ENCODE measurements around the gene ADRM1.

Gene ADRM1

DNA sequence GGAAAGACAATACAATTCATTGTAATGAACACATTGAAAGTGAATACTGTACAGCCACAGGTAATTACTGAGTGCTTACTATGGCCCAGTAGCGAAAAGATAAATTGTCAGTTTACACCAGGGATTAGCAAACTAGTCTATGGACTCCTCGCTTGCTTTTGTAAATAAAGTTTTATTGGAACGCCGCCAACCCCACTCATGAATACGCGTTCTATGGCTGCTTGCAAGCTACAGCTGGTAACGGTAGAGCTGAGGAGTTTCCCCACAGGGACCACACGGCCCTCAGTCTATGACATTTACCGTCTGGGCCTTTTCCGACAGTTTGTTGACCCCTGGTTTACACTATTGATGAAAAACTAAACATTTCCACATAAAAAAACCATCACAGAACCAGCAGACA lies 40.1 kb downstream of the ADRM1 start:
- Histone ChIP-seq H2AFZ (ENCODE audit: low read length) (no peak overlapping the region), H4K20me1 (ENCODE audit: insufficient read depth, low read length) (no peaks in the 10 kb centered on the region), H3K4me1 (ENCODE audit: insufficient read depth, low read length, severe bottlenecking) (peaks cover 40% of the 10 kb centered on the region), H3K9me2 (ENCODE audit: low read depth, low read length) (no peaks in the 10 kb centered on the region), H3K9ac (ENCODE audit: low read length) (no peak overlapping the region), H3K4me3 (ENCODE audit: low read depth, low read length, poor library complexity, severe bottlenecking) (no peak overlapping the region), H3K4me2 (ENCODE audit: low read length) (no peak overlapping the region), H3K36me3 (ENCODE audit: insufficient read depth, low read length) (no peaks in the 10 kb centered on the region; the same call in 1 of the 2 replicates), H3K79me2 (ENCODE audit: insufficient read depth, low read length) (no peaks in the 10 kb centered on the region), H3F3A (ENCODE audit: insufficient read depth, low read length) (peaks cover 5% of the 10 kb centered on the region), H3K9me3 (ENCODE audit: low read length) (peaks cover 4% of the 10 kb centered on the region), H3K27ac (ENCODE audit: low read depth, low read length, poor library complexity, severe bottlenecking) (no peak overlapping the region), H3K27me3 (ENCODE audit: insufficient read depth, low read length) (no peaks in the 10 kb centered on the region; the same call in 1 of the 2 replicates)
- no peak for TF ChIP-seq EZH2 (IDR thresholded peaks at IDR 0.05; ENCODE audit: borderline replicate concordance, low read length)
- TF ChIP-seq, protein P1, sequence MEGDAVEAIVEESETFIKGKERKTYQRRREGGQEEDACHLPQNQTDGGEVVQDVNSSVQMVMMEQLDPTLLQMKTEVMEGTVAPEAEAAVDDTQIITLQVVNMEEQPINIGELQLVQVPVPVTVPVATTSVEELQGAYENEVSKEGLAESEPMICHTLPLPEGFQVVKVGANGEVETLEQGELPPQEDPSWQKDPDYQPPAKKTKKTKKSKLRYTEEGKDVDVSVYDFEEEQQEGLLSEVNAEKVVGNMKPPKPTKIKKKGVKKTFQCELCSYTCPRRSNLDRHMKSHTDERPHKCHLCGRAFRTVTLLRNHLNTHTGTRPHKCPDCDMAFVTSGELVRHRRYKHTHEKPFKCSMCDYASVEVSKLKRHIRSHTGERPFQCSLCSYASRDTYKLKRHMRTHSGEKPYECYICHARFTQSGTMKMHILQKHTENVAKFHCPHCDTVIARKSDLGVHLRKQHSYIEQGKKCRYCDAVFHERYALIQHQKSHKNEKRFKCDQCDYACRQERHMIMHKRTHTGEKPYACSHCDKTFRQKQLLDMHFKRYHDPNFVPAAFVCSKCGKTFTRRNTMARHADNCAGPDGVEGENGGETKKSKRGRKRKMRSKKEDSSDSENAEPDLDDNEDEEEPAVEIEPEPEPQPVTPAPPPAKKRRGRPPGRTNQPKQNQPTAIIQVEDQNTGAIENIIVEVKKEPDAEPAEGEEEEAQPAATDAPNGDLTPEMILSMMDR (IDR thresholded peaks at IDR 0.05; ENCODE audit: low read length): no peak

GRCh38 chr20:62344092-62344491 lies 41.3 kb downstream of the ADRM1 start:
- peaks cover 5% of the 10 kb centered on the region; the same call in 1 of the 2 replicates for H3F3A ChIP-seq (ENCODE audit: insufficient read depth, low read length)
- H3K27ac ChIP-seq (ENCODE audit: low read depth, low read length, poor library complexity, severe bottlenecking): no peak overlapping the region
- H3K9ac ChIP-seq (ENCODE audit: low read length): no peak overlapping the region
- H3K9me2 ChIP-seq (ENCODE audit: low read depth, low read length): no peaks in the 10 kb centered on the region
- no peaks in the 10 kb centered on the region for H4K20me1 ChIP-seq (ENCODE audit: insufficient read depth, low read length)
- H3K9me3 ChIP-seq (ENCODE audit: low read length): peaks cover 4% of the 10 kb centered on the region
- no peaks in the 10 kb centered on the region for H3K79me2 ChIP-seq (ENCODE audit: insufficient read depth, low read length)
- H3K4me1 ChIP-seq (ENCODE audit: insufficient read depth, low read length, severe bottlenecking): peaks cover 28% of the 10 kb centered on the region
- no peaks in the 10 kb centered on the region; the same call in 1 of the 2 replicates for H3K36me3 ChIP-seq (ENCODE audit: insufficient read depth, low read length)
- no peak overlapping the region for H3K4me3 ChIP-seq (ENCODE audit: low read depth, low read length, poor library complexity, severe bottlenecking)
- no peak overlapping the region for H3K4me2 ChIP-seq (ENCODE audit: low read length)
- no peaks in the 10 kb centered on the region; the same call in 1 of the 2 replicates for H3K27me3 ChIP-seq (ENCODE audit: insufficient read depth, low read length)
- TF ChIP-seq EZH2 (IDR thresholded peaks at IDR 0.05; ENCODE audit: borderline replicate concordance, low read length): no peak
- TF ChIP-seq, protein P1 (IDR thresholded peaks at IDR 0.05; ENCODE audit: low read length): no peak
- H2AFZ ChIP-seq (ENCODE audit: low read length): no peak overlapping the region

DNA sequence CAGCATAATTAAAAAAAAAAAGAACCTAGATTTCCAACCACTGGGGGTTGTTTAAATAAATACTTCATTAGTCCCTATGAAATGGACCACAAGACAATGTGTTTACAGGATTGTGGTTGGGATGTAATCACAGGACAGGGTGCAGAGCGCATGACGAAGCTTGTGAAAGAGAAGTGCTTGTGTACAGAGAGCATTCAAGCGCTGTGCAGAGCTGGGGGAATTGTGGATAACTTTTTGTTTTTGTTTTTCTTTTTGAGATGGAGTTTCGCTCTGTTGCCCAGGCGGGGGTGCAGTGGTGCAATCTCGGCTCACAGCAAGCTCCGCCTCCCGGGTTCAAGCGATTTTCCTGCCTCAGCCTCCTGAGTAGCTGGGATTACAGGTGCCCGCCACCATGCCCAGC lies 42.0 kb downstream of the ADRM1 start:
- no peak overlapping the region for H3K4me3 ChIP-seq (ENCODE audit: low read depth, low read length, poor library complexity, severe bottlenecking)
- H3K36me3 ChIP-seq (ENCODE audit: insufficient read depth, low read length): no peaks in the 10 kb centered on the region; the same call in 1 of the 2 replicates
- H3K4me1 ChIP-seq (ENCODE audit: insufficient read depth, low read length, severe bottlenecking): peaks cover 21% of the 10 kb centered on the region
- no peak overlapping the region for H2AFZ ChIP-seq (ENCODE audit: low read length)
- no peaks in the 10 kb centered on the region for H4K20me1 ChIP-seq (ENCODE audit: insufficient read depth, low read length)
- no peaks in the 10 kb centered on the region for H3K9me2 ChIP-seq (ENCODE audit: low read depth, low read length)
- H3K9ac ChIP-seq (ENCODE audit: low read length): no peak overlapping the region
- no peak for TF ChIP-seq EZH2 (IDR thresholded peaks at IDR 0.05; ENCODE audit: borderline replicate concordance, low read length)
- TF ChIP-seq, protein P1 (IDR thresholded peaks at IDR 0.05; ENCODE audit: low read length): no peak
- H3F3A ChIP-seq (ENCODE audit: insufficient read depth, low read length): no peaks in the 10 kb centered on the region
- no peaks in the 10 kb centered on the region; the same call in 1 of the 2 replicates for H3K27me3 ChIP-seq (ENCODE audit: insufficient read depth, low read length)
- H3K4me2 ChIP-seq (ENCODE audit: low read length): no peak overlapping the region
- H3K79me2 ChIP-seq (ENCODE audit: insufficient read depth, low read length): no peaks in the 10 kb centered on the region
- no peak overlapping the region for H3K27ac ChIP-seq (ENCODE audit: low read depth, low read length, poor library complexity, severe bottlenecking)
- H3K9me3 ChIP-seq (ENCODE audit: low read length): peaks cover 4% of the 10 kb centered on the region
